Mesenchymal stem cell (in vitro differentiated cells and primary cell): ENCODE results near the gene CD209.

Experiments
- DNase-seq: peaks from one replicate; pipeline ENCODE4 v3.0.0-alpha.2; 2013
- H2AFZ ChIP-seq: one replicate; pipeline ENCODE4 v1.6.1; 2013; ENCODE audit warnings: low read depth, mild to moderate bottlenecking, control low read depth, inconsistent platforms, low read length, moderate library complexity
- H2AK5ac ChIP-seq: 2 replicates; pipeline ENCODE4 v1.6.1; 2013; ENCODE audit warnings: low read length, moderate library complexity, mild to moderate bottlenecking, inconsistent platforms; ENCODE audit not compliant: severe bottlenecking
- H2BK120ac ChIP-seq: one replicate; pipeline ENCODE4 v1.6.1; 2013; ENCODE audit warnings: low read depth, mild to moderate bottlenecking, inconsistent platforms, low read length, moderate library complexity
- H2BK12ac ChIP-seq, 2 experiments: one replicate each; pipeline ENCODE4 v1.6.1; 2013; ENCODE audit warnings: inconsistent platforms in 2 of 2, low read length in 2 of 2, mild to moderate bottlenecking in 2 of 2, moderate library complexity in 2 of 2, control low read depth in 1 of 2
- H2BK15ac ChIP-seq: one replicate; pipeline ENCODE4 v1.6.1; 2013; ENCODE audit warnings: mild to moderate bottlenecking, low read depth, inconsistent platforms; ENCODE audit not compliant: poor library complexity, severe bottlenecking
- H2BK5ac ChIP-seq: 2 replicates; pipeline ENCODE4 v1.6.1; 2013; ENCODE audit warnings: low read depth, mild to moderate bottlenecking, low read length, control low read depth, inconsistent platforms; ENCODE audit not compliant: poor library complexity, severe bottlenecking
- H3K14ac ChIP-seq, 2 experiments: one replicate each; pipeline ENCODE4 v1.6.1; 2013; ENCODE audit warnings: inconsistent platforms in 2 of 2, low read length in 2 of 2, control low read depth in 1 of 2, mild to moderate bottlenecking in 1 of 2, moderate library complexity in 1 of 2
- H3K18ac ChIP-seq, 2 experiments: one replicate each; pipeline ENCODE4 v1.6.1; 2013; ENCODE audit warnings: inconsistent platforms in 2 of 2, low read length in 2 of 2, control low read depth in 1 of 2, low read depth in 1 of 2, mild to moderate bottlenecking in 1 of 2
- H3K23ac ChIP-seq, 2 experiments: one replicate each; pipeline ENCODE4 v1.6.1; 2013; ENCODE audit warnings: inconsistent platforms in 2 of 2, low read length in 2 of 2, mild to moderate bottlenecking in 2 of 2, moderate library complexity in 2 of 2, control low read depth in 1 of 2
- H3K27ac ChIP-seq: 2 replicates; pipeline ENCODE4 v1.5.1; 2013; ENCODE audit warnings: mild to moderate bottlenecking, moderate library complexity, low read length, control low read depth, inconsistent platforms; ENCODE audit not compliant: poor library complexity, severe bottlenecking
- H3K27me3 ChIP-seq, 2 experiments: 2 replicates each; pipeline versions ENCODE4 v1.6.1 to v1.7.0; 2013; ENCODE audit warnings: low read length in 2 of 2, mild to moderate bottlenecking in 2 of 2, moderate library complexity in 2 of 2, control low read depth in 1 of 2, inconsistent platforms in 1 of 2; ENCODE audit not compliant: control insufficient read depth in 1 of 2, insufficient read depth in 1 of 2
- H3K36me3 ChIP-seq, 2 experiments: 2 replicates each; pipeline versions ENCODE4 v1.6.1 to v1.7.0; 2013; ENCODE audit warnings: low read length in 2 of 2, control low read depth in 1 of 2, inconsistent platforms in 1 of 2, low read depth in 1 of 2, mild to moderate bottlenecking in 1 of 2; ENCODE audit not compliant: insufficient read depth in 2 of 2, control insufficient read depth in 1 of 2
- H3K4ac ChIP-seq, 2 experiments: one replicate each; pipeline ENCODE4 v1.6.1; 2013; ENCODE audit warnings: inconsistent platforms in 2 of 2, low read length in 2 of 2, mild to moderate bottlenecking in 2 of 2, moderate library complexity in 2 of 2, control low read depth in 1 of 2, low read depth in 1 of 2
- H3K4me1 ChIP-seq: 2 replicates; pipeline ENCODE4 v1.6.1; 2013; ENCODE audit warnings: low read depth, low read length, control low read depth; ENCODE audit not compliant: control insufficient read depth, insufficient read depth
- H3K4me2 ChIP-seq: 2 replicates; pipeline ENCODE4 v1.6.1; 2013; ENCODE audit warnings: low read length, mild to moderate bottlenecking, inconsistent platforms; ENCODE audit not compliant: poor library complexity, severe bottlenecking
- H3K4me3 ChIP-seq, 2 experiments: 2 replicates each; pipeline versions ENCODE4 v1.5.1 to v1.7.0; 2013; ENCODE audit warnings: low read length in 2 of 2, mild to moderate bottlenecking in 2 of 2, control low read depth in 1 of 2, low read depth in 1 of 2; ENCODE audit not compliant: insufficient read depth in 1 of 2
- H3K79me1 ChIP-seq: replicated peaks from 2 replicates; pipeline ENCODE4 v1.6.1; 2013; ENCODE audit warnings: mild to moderate bottlenecking, control low read depth, low read length, inconsistent platforms; ENCODE audit not compliant: poor library complexity, severe bottlenecking
- H3K9ac ChIP-seq: 2 replicates; pipeline ENCODE4 v1.7.0; 2013; ENCODE audit warnings: mild to moderate bottlenecking, low read length, moderate library complexity
- H3K9me3 ChIP-seq: 2 replicates; pipeline ENCODE4 v1.7.0; 2013; ENCODE audit warnings: mild to moderate bottlenecking, low read length; ENCODE audit not compliant: control insufficient read depth
- H4K8ac ChIP-seq: one replicate; pipeline ENCODE4 v1.6.1; 2013; ENCODE audit warnings: inconsistent platforms, mild to moderate bottlenecking, low read length, moderate library complexity
- H4K91ac ChIP-seq: one replicate; pipeline ENCODE4 v1.6.1; 2013; ENCODE audit warnings: mild to moderate bottlenecking, low read length, inconsistent platforms
- WGBS: methylation state at CpG from one replicate; pipeline ENCODE4 v1.1.7; 2013; ENCODE audit warnings: mixed read lengths; 5-methylcytosine and 5-hydroxymethylcytosine counted together

The CD209 gene

DNA sequence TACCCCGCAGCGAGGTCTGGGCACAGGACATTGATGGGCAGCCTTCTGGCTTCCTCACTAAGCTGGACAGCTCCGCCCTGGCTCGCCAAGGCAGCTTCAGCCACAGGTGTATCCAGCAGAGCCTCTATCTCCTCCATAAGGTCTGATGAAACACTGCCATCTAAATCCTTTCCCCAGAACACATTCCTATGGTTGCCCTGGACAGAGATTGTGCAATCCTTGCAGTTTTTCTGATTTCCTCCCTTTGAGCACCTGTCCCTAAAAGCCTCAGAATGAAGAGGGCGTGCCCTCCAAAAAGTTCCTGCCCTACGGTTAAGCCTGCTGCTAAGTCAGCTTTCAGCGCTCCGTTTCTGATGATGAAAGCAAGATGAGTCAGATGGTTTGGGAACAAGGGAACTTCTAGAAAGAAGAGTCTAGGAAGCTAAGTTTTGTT is 36.7 kb upstream of the CD209 start:
- H3K23ac ChIP-seq, result no peak overlapping the region
- no peak overlapping the region for H3K4me2 ChIP-seq
- no peak overlapping the region for H3K4me3 ChIP-seq
- no peak overlapping the region for H2BK120ac ChIP-seq
- DNase-seq, result peak; percentile 68
- peaks cover 42 to 76% of the 10 kb centered on the region in 2 experiments for H3K27me3 ChIP-seq
- no peaks in the 10 kb centered on the region for H3K79me1 ChIP-seq
- 15% methylated on average over 8 of the region's 8 CpGs for WGBS
- H3K4ac ChIP-seq, result no peak overlapping the region
- H2AFZ ChIP-seq, result no peak overlapping the region
- H3K36me3 ChIP-seq, result no peaks in the 10 kb centered on the region
- no peak overlapping the region for H2BK5ac ChIP-seq
- H3K18ac ChIP-seq, result no peak overlapping the region
- no peak overlapping the region for H2BK15ac ChIP-seq
- no peak overlapping the region for H2BK12ac ChIP-seq
- no peak overlapping the region for H4K8ac ChIP-seq
- H2AK5ac ChIP-seq, result no peak overlapping the region
- H3K9ac ChIP-seq, result no peak overlapping the region
- H3K9me3 ChIP-seq, result no peaks in the 10 kb centered on the region
- no peak overlapping the region for H3K14ac ChIP-seq
- no peak overlapping the region for H3K27ac ChIP-seq
- H4K91ac ChIP-seq, result no peak overlapping the region
- peaks cover 4% of the 10 kb centered on the region for H3K4me1 ChIP-seq

DNA sequence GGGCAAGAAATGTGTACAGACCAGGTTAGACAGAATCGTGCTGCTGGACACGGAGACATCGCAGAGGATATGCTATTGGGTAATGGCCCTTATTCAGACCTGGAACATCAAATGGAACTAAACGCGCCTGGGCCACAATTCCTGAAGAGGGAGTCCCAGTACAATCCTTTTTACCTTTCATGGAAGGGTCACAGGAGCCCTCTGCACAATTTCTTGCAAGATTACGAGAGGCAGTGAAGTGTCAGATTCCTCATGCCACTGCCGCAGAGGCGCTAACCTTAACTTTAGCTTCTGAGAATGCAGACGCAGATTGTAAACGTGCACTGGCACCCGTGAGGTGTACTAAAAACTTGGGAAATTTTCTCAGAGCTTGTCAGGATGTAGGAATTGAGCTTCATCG is 33.8 kb upstream of the CD209 start:
- no peak overlapping the region for H3K23ac ChIP-seq
- H2AK5ac ChIP-seq, result no peak overlapping the region
- H2BK5ac ChIP-seq, result no peak overlapping the region
- no peak overlapping the region for H2AFZ ChIP-seq
- H3K27ac ChIP-seq, result no peak overlapping the region
- H3K4ac ChIP-seq, result no peak overlapping the region
- peaks cover 29 to 68% of the 10 kb centered on the region in 2 experiments for H3K27me3 ChIP-seq
- H4K91ac ChIP-seq, result no peak overlapping the region
- H3K4me2 ChIP-seq, result no peak overlapping the region
- no peaks in the 10 kb centered on the region for H3K36me3 ChIP-seq
- no peak overlapping the region for H3K18ac ChIP-seq
- H4K8ac ChIP-seq, result no peak overlapping the region
- 75% methylated on average over 12 of the region's 12 CpGs for WGBS
- no peak overlapping the region for H2BK12ac ChIP-seq
- no peak overlapping the region for H3K14ac ChIP-seq
- no peak overlapping the region for H2BK120ac ChIP-seq
- no peak for DNase-seq
- H3K79me1 ChIP-seq, result no peaks in the 10 kb centered on the region
- H3K4me3 ChIP-seq, result no peak overlapping the region
- no peak overlapping the region for H3K9ac ChIP-seq
- no peak overlapping the region for H2BK15ac ChIP-seq
- no peaks in the 10 kb centered on the region for H3K4me1 ChIP-seq
- H3K9me3 ChIP-seq, result no peaks in the 10 kb centered on the region

DNA sequence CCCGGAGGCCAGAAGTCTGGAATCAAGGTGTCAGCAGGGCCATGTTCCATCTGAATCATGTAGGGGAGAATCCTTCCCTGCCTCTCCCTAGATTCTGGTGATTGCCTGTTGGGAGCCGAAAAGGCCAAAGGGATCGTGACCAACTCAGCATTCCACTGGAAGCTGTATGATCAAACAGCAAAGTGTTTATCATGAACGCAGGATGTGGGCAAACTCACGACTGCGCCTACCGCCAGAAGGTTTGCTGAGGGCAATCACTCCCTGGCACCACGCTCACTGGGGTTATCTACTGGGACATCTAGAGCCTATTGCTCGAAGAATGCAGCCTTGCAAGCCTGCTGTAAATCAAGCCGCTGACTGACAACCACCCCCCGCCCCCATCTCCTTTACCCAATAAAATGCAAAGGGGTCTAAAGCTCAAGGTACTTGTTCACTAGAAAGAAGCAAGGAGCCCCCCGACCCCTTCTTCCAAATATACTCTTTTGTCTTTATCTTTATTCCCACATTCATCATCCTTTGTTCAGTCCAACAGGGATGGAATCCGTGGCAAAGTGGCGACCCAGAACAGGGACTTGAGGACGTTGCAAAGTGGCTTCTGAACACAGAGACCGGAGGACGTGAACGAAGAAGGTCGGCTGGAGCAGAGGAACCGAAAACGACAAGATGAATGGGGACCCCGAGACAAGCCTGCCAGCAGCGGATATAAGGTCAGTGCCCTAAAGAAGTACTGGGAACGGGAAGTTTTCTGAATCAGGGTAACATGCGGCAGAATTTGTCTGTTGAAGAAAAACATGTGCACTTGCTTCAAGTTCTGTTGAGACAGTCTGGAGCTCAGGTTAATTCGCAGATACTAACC is 32.5 kb upstream of the CD209 start:
- Histone ChIP-seq H2AFZ (no peak overlapping the region), H3K14ac (no peak overlapping the region), H3K4me3 (no peak overlapping the region), H2BK120ac (no peak overlapping the region), H2BK15ac (no peak overlapping the region), H3K4ac (no peak overlapping the region), H3K18ac (no peak overlapping the region), H3K4me1 (no peaks in the 10 kb centered on the region), H3K27ac (no peak overlapping the region), H3K9me3 (no peaks in the 10 kb centered on the region), H2AK5ac (no peak overlapping the region), H4K8ac (no peak overlapping the region), H3K4me2 (no peak overlapping the region), H3K36me3 (no peaks in the 10 kb centered on the region), H3K27me3 (peaks cover 33 to 78% of the 10 kb centered on the region in 2 experiments), H2BK5ac (no peak overlapping the region), H3K9ac (no peak overlapping the region), H3K79me1 (no peaks in the 10 kb centered on the region), H2BK12ac (no peak overlapping the region), H3K23ac (no peak overlapping the region), H4K91ac (no peak overlapping the region)
- DNase-seq, result no peak
- WGBS, result 86% methylated on average over 26 of the region's 26 CpGs

DNA sequence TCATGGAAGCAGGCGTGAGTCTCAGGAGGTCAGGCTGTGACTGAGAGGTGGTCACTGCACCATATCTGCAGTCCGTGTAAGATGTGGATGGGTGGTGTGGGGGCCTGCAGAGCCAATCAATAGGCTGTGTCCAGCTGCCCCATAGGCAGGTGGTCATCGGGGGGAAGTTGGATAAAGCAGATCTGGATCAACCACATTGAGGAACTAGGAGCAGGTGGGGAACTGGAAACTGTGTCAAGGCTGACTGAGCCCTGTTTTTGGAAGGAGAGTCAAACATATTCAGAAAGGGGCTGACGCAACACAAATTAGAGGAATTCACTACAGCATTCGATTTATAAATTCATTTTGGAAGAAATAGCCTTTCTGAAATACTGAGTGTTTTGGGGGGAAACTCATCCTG is 30.7 kb upstream of the CD209 start:
- H3K4me1 ChIP-seq, result no peaks in the 10 kb centered on the region
- peaks cover 21 to 67% of the 10 kb centered on the region in 2 experiments for H3K27me3 ChIP-seq
- H3K18ac ChIP-seq, result no peak overlapping the region
- no peak overlapping the region for H3K23ac ChIP-seq
- no peak overlapping the region for H2BK15ac ChIP-seq
- no peaks in the 10 kb centered on the region for H3K36me3 ChIP-seq
- H3K9ac ChIP-seq, result no peak overlapping the region
- no peak overlapping the region for H2BK12ac ChIP-seq
- H2BK120ac ChIP-seq, result no peak overlapping the region
- H3K79me1 ChIP-seq, result no peaks in the 10 kb centered on the region
- H3K4me2 ChIP-seq, result no peak overlapping the region
- no peak overlapping the region for H3K27ac ChIP-seq
- H4K91ac ChIP-seq, result no peak overlapping the region
- no peaks in the 10 kb centered on the region for H3K9me3 ChIP-seq
- H3K4me3 ChIP-seq, result no peak overlapping the region
- H2BK5ac ChIP-seq, result no peak overlapping the region
- no peak overlapping the region for H2AK5ac ChIP-seq
- 80% methylated on average over 4 of the region's 5 CpGs for WGBS
- no peak for DNase-seq
- no peak overlapping the region for H2AFZ ChIP-seq
- no peak overlapping the region for H4K8ac ChIP-seq
- H3K14ac ChIP-seq, result no peak overlapping the region
- H3K4ac ChIP-seq, result no peak overlapping the region
